ENCODE results near the gene ALDH1L1.

DNA sequence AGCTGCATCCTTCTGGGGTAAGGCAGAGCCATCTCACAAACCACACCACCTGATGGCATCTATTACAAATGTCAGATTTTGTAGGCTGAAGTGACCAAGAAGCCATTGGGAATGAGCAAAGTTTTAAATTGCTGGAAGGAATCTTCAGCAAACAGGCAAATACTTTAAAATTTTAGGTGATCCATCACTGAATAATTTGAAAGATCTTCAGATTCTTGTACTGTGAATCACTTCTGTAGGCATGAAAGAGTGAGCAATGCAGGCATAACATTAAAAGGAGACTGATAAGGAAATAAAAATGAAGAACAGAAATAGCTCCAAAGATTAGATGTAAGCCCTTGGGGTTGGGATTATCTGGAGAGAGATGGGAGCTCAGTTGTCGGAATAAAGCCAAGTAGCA is 36.0 kb upstream of the ALDH1L1 start:
- no peak for TF ChIP-seq POLR2A (IDR thresholded peaks at IDR 0.05; ENCODE audit: low read length)
- no peak for TF ChIP-seq GATA1 (IDR thresholded peaks at IDR 0.05; ENCODE audit: low read depth, low read length)

All from erythroblast (primary cell).